ENCODE data around the gene OR2A5.
A peak's percentile ranks its signal among the peaks of the same experiment; 100 is the strongest.

OR2A5 gene

DNA sequence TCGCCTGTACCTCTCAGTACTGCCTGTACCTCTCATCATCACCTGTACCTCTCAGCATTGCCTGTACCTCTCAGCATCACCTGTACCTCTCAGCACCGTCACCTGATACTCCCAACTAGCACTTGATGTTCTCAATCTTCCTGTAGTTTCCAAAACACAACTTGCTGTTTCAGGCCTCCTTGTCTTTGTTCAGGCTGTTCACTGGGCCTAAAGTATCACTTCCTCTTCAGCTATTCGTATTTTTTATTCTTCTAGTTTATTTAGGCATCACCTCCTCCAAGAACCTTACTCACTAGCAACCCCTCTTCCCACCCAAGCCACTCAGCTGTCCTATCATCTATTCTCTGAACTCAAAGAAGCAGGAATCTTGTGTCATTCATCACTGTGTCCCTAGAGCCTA is 24.5 kb upstream of the OR2A5 start:
- TF ChIP-seq RAD21 (IDR thresholded peaks at IDR 0.05; ENCODE audit: low read depth) (no peak), YY1 (IDR thresholded peaks at IDR 0.05; ENCODE audit: low read depth) (no peak)
- TF ChIP-seq, protein P1, sequence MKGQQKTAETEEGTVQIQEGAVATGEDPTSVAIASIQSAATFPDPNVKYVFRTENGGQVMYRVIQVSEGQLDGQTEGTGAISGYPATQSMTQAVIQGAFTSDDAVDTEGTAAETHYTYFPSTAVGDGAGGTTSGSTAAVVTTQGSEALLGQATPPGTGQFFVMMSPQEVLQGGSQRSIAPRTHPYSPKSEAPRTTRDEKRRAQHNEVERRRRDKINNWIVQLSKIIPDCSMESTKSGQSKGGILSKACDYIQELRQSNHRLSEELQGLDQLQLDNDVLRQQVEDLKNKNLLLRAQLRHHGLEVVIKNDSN (IDR thresholded peaks at IDR 0.05): no peak

DNA sequence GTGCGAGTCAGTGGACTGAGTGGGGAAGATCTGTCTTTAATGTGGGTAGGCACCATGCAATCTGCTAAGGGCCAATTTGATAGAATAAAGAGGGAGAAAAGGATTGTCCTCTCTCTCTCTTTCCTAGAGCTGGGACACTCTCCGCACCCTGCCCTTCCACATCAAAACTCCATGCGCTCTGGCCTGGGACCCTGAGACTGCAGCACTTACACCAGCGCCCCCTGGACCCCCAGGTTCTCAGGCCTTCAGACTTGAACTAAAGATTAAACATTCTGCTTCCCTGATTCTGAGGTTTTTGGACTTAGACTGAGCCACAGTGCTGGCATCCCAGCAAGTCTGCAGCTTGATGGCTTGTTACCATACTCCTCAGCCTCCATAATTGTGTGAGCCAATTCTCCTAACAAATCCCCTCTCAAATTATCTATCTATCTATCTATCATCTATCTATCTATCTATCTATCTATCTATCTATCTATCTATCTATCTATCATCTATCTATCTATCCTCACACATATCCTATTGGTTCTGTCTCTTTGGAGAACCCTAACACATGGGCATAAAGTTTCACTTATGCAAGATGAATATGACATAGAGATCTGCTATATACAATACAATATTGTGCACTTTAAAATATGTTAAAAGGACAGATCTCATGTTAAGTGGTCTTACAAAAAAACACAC is 22.4 kb upstream of the OR2A5 start:
- TF ChIP-seq TAF1 (IDR thresholded peaks at IDR 0.05; ENCODE audit: low read depth) (no peak), FOXM1 (IDR thresholded peaks at IDR 0.05; ENCODE audit: borderline replicate concordance, low read depth) (no peak), EGR1 (IDR thresholded peaks at IDR 0.05) (no peak), EP300 (IDR thresholded peaks at IDR 0.05; ENCODE audit: borderline replicate concordance) (no peak), TCF12 (IDR thresholded peaks at IDR 0.05; ENCODE audit: low read depth) (no peak), CEBPB (IDR thresholded peaks at IDR 0.05) (no peak), RAD21 (IDR thresholded peaks at IDR 0.05; ENCODE audit: low read depth) (no peak), TEAD4 (IDR thresholded peaks at IDR 0.05) (no peak), YY1 (IDR thresholded peaks at IDR 0.05; ENCODE audit: low read depth) (no peak), ZBTB7A (IDR thresholded peaks at IDR 0.05; ENCODE audit: low read depth) (no peak), CREB1 (IDR thresholded peaks at IDR 0.05; ENCODE audit: low read depth) (no peak), NFIC (IDR thresholded peaks at IDR 0.05) (no peak)
- TF ChIP-seq, protein P2, sequence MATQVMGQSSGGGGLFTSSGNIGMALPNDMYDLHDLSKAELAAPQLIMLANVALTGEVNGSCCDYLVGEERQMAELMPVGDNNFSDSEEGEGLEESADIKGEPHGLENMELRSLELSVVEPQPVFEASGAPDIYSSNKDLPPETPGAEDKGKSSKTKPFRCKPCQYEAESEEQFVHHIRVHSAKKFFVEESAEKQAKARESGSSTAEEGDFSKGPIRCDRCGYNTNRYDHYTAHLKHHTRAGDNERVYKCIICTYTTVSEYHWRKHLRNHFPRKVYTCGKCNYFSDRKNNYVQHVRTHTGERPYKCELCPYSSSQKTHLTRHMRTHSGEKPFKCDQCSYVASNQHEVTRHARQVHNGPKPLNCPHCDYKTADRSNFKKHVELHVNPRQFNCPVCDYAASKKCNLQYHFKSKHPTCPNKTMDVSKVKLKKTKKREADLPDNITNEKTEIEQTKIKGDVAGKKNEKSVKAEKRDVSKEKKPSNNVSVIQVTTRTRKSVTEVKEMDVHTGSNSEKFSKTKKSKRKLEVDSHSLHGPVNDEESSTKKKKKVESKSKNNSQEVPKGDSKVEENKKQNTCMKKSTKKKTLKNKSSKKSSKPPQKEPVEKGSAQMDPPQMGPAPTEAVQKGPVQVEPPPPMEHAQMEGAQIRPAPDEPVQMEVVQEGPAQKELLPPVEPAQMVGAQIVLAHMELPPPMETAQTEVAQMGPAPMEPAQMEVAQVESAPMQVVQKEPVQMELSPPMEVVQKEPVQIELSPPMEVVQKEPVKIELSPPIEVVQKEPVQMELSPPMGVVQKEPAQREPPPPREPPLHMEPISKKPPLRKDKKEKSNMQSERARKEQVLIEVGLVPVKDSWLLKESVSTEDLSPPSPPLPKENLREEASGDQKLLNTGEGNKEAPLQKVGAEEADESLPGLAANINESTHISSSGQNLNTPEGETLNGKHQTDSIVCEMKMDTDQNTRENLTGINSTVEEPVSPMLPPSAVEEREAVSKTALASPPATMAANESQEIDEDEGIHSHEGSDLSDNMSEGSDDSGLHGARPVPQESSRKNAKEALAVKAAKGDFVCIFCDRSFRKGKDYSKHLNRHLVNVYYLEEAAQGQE (IDR thresholded peaks at IDR 0.05; ENCODE audit: low read depth): no peak
- TF ChIP-seq, protein P3, sequence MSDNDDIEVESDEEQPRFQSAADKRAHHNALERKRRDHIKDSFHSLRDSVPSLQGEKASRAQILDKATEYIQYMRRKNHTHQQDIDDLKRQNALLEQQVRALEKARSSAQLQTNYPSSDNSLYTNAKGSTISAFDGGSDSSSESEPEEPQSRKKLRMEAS (IDR thresholded peaks at IDR 0.05): no peak
- TF ChIP-seq, protein P1 (IDR thresholded peaks at IDR 0.05): no peak

DNA sequence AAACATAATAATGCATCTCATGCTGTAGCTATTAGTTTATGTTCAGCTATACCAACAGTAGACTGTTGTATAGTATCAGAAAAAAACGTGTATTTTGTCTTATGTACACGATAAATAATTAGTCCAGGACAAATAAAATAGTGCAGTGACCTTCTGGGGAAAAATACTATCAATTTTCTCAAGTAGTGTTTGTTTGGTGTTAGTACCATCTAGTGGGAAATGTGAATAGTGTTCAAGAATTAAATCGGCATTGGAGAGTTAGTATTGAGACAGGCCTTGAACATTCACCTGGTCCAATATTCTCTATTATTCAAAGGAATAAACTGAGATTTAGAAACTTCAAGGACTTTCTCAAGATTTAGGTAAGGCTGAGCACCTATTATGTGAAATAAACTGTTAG is 21.7 kb upstream of the OR2A5 start:
- TF ChIP-seq CREB1 (IDR thresholded peaks at IDR 0.05; ENCODE audit: low read depth) (no peak), RAD21 (IDR thresholded peaks at IDR 0.05; ENCODE audit: low read depth) (peak; percentile 32; the same call in 1 of the 2 replicates)

DNA sequence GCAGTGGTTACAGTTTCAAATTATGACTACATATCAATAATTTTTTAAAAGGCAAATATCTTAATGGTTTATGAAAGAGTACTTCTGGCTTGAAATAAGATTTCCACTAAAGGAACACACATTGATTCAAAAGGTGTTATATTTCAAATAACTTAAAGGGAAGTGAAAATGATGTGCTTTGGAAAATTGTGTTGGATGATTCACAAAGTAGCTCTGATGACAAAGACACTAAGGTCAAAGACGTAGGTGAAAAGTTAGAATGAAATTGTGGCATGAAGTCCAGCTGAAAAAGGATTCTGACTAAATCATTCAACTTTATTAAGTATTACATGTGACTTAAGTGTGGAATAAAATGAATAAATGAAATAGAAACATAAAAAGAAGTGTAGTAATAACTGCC is 20.8 kb upstream of the OR2A5 start:
- TF ChIP-seq TEAD4 (IDR thresholded peaks at IDR 0.05): no peak
- TF ChIP-seq EP300 (IDR thresholded peaks at IDR 0.05; ENCODE audit: borderline replicate concordance): no peak
- no peak for TF ChIP-seq EGR1 (IDR thresholded peaks at IDR 0.05)
- no peak for TF ChIP-seq RAD21 (IDR thresholded peaks at IDR 0.05; ENCODE audit: low read depth)

DNA sequence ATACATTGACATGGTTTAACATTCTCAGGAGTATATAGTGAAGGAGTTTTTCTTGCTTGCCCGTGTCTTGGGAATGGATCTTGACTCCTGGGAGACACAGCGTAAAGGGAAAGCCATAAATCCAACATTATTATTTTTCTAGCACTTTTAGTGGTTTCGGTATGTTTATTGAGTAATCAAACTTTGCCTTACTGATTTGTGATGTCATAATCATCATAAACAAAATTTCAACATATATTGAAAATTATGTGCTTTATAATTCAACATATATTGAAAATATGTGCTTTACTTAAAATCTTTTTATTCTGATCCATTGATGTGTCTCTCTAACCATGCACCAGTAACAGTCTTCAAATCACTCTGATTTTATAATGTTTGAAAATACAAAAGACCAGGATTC is 20.2 kb upstream of the OR2A5 start:
- TF ChIP-seq YY1 (IDR thresholded peaks at IDR 0.05; ENCODE audit: low read depth) (no peak), ZBTB7A (IDR thresholded peaks at IDR 0.05; ENCODE audit: low read depth) (no peak)

DNA sequence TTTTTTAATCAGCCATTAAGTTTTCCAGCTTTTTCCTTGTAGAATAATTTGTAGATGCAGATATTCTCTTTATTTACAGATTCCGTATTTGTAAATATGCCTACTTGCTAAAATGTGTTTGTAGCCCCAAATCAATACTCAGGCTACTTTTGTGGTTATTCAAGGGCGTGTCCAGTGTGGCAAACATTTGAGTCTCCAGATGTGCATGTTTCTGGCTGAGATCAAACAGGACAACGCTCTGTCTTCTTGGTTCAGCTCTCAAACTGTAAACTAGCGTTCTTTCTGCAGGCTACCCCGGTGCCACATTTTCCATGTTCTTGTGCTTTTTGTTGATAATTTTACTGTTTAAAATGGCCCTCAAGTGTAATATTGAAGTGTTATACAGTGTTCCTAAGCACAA is 16.2 kb upstream of the OR2A5 start:
- TF ChIP-seq CEBPB (IDR thresholded peaks at IDR 0.05) (no peak), FOXM1 (IDR thresholded peaks at IDR 0.05; ENCODE audit: borderline replicate concordance, low read depth) (no peak), NFIC (IDR thresholded peaks at IDR 0.05) (no peak), EP300 (IDR thresholded peaks at IDR 0.05; ENCODE audit: borderline replicate concordance) (no peak), YY1 (IDR thresholded peaks at IDR 0.05; ENCODE audit: low read depth) (no peak), ZBTB7A (IDR thresholded peaks at IDR 0.05; ENCODE audit: low read depth) (no peak), TCF12 (IDR thresholded peaks at IDR 0.05; ENCODE audit: low read depth) (no peak), RAD21 (IDR thresholded peaks at IDR 0.05; ENCODE audit: low read depth) (no peak), CREB1 (IDR thresholded peaks at IDR 0.05; ENCODE audit: low read depth) (no peak), TEAD4 (IDR thresholded peaks at IDR 0.05) (no peak), EGR1 (IDR thresholded peaks at IDR 0.05) (no peak), TAF1 (IDR thresholded peaks at IDR 0.05; ENCODE audit: low read depth) (no peak)
- TF ChIP-seq, protein P2 (IDR thresholded peaks at IDR 0.05; ENCODE audit: low read depth): no peak
- TF ChIP-seq, protein P3 (IDR thresholded peaks at IDR 0.05): no peak
- TF ChIP-seq, protein P1 (IDR thresholded peaks at IDR 0.05): no peak

All from Ishikawa (cell line).